CD8-positive, alpha-beta memory T cell (primary cell): ENCODE data around the gene ARID5B. TPM values are rescaled to one million over a fixed set of nuclear protein-coding genes. Genes with fewer than 3 reads are reported as not detected.

Experiments
- CTCF ChIA-PET: fragments of 350-600 bp; sonication (Branson Sonifier 250); formaldehyde crosslinking; loops from one replicate; lab custom pipeline; 2021; ENCODE audit warnings: antibody characterized with exemption; lab: Charles Lee
- POLR2A ChIA-PET: fragments of 350-600 bp; sonication (Branson Sonifier 250); formaldehyde crosslinking; loops from one replicate; lab custom pipeline; 2021; ENCODE audit warnings: antibody characterized with exemption; lab: Charles Lee
- DNase-seq, 5 donors: peaks; one replicate each; pipeline versions ENCODE4 v3.0.0 to v3.0.0-alpha.2; 2020 to 2022; ENCODE audit warnings: mixed read lengths in 1 of 5
- H3K27ac ChIP-seq: one replicate; pipeline ENCODE4 v1.7.0; 2013; ENCODE audit warnings: low read depth, mild to moderate bottlenecking, low read length, moderate library complexity
- H3K27me3 ChIP-seq: 2 replicates; pipeline ENCODE4 v1.7.0; 2013; ENCODE audit warnings: low read length, mild to moderate bottlenecking; ENCODE audit not compliant: insufficient read depth, poor library complexity, severe bottlenecking
- H3K36me3 ChIP-seq: 2 replicates; pipeline ENCODE4 v1.7.0; 2013; ENCODE audit warnings: mild to moderate bottlenecking, low read length, moderate library complexity; ENCODE audit not compliant: insufficient read depth
- H3K4me1 ChIP-seq: 2 replicates; pipeline ENCODE4 v1.7.0; 2013; ENCODE audit warnings: mild to moderate bottlenecking, low read length, moderate library complexity; ENCODE audit not compliant: insufficient read depth
- H3K4me3 ChIP-seq: 2 replicates; pipeline ENCODE4 v1.7.0; 2013; ENCODE audit warnings: mild to moderate bottlenecking, low read length
- H3K9me3 ChIP-seq: 2 replicates; pipeline ENCODE4 v1.7.0; 2013; ENCODE audit warnings: mild to moderate bottlenecking, low read length
- H3K27ac Mint-ChIP-seq, 8 donors: one replicate each; pipeline ENCODE4 v1.8.0; 2020 to 2021; ENCODE audit warnings: mixed read lengths in 8 of 8, mild to moderate bottlenecking in 6 of 8, inconsistent platforms in 3 of 8, moderate library complexity in 3 of 8
- H3K27me3 Mint-ChIP-seq, 2 donors: one replicate each; pipeline ENCODE4 v1.8.0; 2020 to 2021; ENCODE audit warnings: mixed read lengths in 2 of 2, mild to moderate bottlenecking in 1 of 2, moderate library complexity in 1 of 2
- H3K36me3 Mint-ChIP-seq, 3 donors: one replicate each; pipeline ENCODE4 v1.8.0; 2020 to 2021; ENCODE audit warnings: mixed read lengths in 3 of 3, inconsistent platforms in 1 of 3, mild to moderate bottlenecking in 1 of 3
- H3K4me1 Mint-ChIP-seq, 3 donors: one replicate each; pipeline ENCODE4 v1.8.0; 2020 to 2021; ENCODE audit warnings: mixed read lengths in 3 of 3, inconsistent platforms in 1 of 3, mild to moderate bottlenecking in 1 of 3
- H3K4me3 Mint-ChIP-seq, 7 donors: one replicate each; pipeline ENCODE4 v1.8.0; 2020 to 2021; ENCODE audit warnings: mixed read lengths in 7 of 7, mild to moderate bottlenecking in 6 of 7, moderate library complexity in 4 of 7, inconsistent platforms in 2 of 7
- H3K9me3 Mint-ChIP-seq, 5 donors: one replicate each; pipeline ENCODE4 v1.8.0; 2020 to 2022; ENCODE audit warnings: mixed read lengths in 5 of 5, mild to moderate bottlenecking in 3 of 5, moderate library complexity in 2 of 5, inconsistent platforms in 1 of 5
- polyA plus RNA-seq: library from polyadenylated mRNA; unstranded; fragments of 300-500 nt; fragmentation: Illumina TruSeq; gene quantifications from one replicate; pipeline ENCODE4 v1.2.3, GENCODE V29; 2021
- total RNA-seq, 2 experiments: library from RNA; stranded (reverse); gene quantifications; one replicate each; pipeline ENCODE4 v1.2.3, GENCODE V29; 2021

The ARID5B gene
- total and polyA plus RNA-seq, 3 experiments from 2014 or later = 37.1 to 48.7 (median 38.4) TPM

DNA sequence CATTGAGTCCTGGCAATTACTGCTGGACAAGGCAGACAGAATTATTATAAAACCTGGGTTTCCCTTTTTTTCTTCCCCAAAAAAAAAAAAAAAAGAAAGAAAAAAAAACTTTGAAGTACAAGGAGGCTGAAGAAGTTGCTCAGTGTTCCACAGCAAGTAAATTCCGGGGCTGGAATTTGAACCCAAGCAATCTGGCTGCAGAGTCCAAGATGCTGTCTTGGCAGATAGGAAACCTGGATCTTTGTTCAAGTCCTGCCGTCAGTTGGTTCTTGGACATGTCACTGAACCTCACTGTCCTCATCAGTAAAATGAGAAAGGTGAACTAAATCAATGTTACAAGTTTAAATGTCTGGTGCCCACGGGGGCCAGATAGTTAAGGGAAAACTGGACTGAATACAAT, 35.3 kb downstream of the ARID5B start:
- CTCF ChIA-PET = interaction anchor here (0.9 to 3.0 kb wide), 3 partner anchors 8 to 40 kb away, joined by 3 to 19 read pairs (median 4); partner anchors contain the start of gene ARID5B

DNA sequence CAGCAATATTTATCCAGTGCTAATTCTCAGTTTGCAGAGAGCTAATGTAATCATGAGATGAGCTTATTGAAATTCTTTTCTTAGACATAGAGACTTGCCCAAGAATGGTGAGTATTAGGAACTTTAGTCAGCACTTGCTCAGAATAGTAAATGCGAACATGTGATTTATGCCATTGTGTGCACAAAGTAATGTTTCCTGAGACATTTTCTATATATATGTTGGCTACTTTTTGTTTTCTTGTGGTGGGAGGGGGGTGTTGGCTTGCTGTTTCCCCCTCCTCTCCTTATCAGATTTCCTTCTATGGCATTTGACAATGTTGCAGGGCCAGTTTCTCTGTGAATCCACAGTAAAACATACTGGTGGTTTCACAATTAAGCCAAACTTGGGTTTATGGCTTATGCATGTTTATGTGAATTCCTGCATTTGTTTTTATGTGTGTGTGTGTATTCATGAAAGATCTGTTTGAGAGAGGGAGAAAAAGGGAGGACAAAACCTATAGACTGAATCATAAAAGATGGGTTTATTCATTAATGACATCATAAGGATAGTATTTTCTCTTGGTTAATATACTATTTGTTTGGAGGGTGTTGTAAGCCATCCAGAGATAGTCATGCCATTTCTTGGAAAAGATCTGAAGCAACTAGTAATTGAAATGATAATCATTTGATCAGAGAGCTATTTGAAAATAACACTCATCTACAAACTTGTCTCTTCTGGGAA, 36.3 kb downstream of the ARID5B start:
- Histone ChIP-seq H3K36me3 (no peaks in the 10 kb centered on the region), H3K27ac (no peak overlapping the region), H3K4me3 (no peak overlapping the region), H3K9me3 (no peaks in the 10 kb centered on the region), H3K27me3 (no peaks in the 10 kb centered on the region), H3K4me1 (peaks cover 71% of the 10 kb centered on the region)
- Mint-ChIP-seq H3K9me3 (no peaks in the 10 kb centered on the region), H3K4me3 (peak overlapping the region in 6 of 7 donors; percentile 6 to 70 (median 36)), H3K27me3 (no peaks in the 10 kb centered on the region), H3K4me1 (peaks cover 74 to 93% (median 85%) of the 10 kb centered on the region in 3 donors), H3K27ac (peak overlapping the region; percentile 2 to 94 (median 80)), H3K36me3 (peaks cover 0 to 25% (median 6%) of the 10 kb centered on the region in 3 donors)
- DNase-seq = no peak
- ChIA-PET POLR2A (interaction anchor here (1.0 kb wide), 1 partner anchor 35 kb away, joined by 11 read pairs; no protein-coding TSS in a partner anchor), CTCF (interaction anchor here (0.9 to 3.0 kb wide), 4 partner anchors 9 to 41 kb away, joined by 3 to 19 read pairs (median 6); partner anchors contain the start of gene ARID5B)

More for the DNA sequence above, 35.3 kb downstream of the ARID5B start:
- H3K27me3 ChIP-seq = no peaks in the 10 kb centered on the region
- DNase-seq = no peak
- H3K4me1 ChIP-seq = peaks cover 66% of the 10 kb centered on the region
- Mint-ChIP-seq H3K9me3 (no peaks in the 10 kb centered on the region), H3K36me3 (peaks cover 0 to 28% (median 6%) of the 10 kb centered on the region in 3 donors), H3K27me3 (no peaks in the 10 kb centered on the region), H3K4me3 (peak overlapping the region in 1 of 7 donors; percentile 32), H3K4me1 (peaks cover 67 to 93% (median 85%) of the 10 kb centered on the region in 3 donors), H3K27ac (peak overlapping the region in 7 of 8 donors; percentile 2 to 88 (median 76))
- H3K9me3 ChIP-seq = no peaks in the 10 kb centered on the region
- no peak overlapping the region for H3K4me3 ChIP-seq
- H3K27ac ChIP-seq = no peak overlapping the region
- no peaks in the 10 kb centered on the region for H3K36me3 ChIP-seq
- POLR2A ChIA-PET = no interaction called here

DNA sequence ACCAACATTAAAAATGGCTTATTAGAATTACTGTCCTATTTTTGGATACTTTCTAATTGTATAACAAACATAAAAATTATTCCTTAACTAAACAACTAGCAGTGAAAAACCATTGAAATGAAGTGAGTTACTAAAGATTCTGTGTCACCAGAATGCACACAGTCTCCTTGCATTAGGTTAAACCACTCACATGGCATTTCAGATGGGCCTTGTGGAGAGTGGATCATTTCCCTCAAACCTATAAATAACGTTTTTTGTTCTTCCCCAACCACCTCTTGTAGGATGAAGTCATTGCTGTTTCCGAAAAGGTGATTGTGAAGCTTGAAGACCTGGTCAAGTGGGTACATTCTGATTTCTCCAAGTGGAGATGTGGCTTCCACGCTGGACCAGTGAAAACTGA, 38.4 kb downstream of the ARID5B start:
- Mint-ChIP-seq H3K4me1 (peaks cover 70 to 95% (median 87%) of the 10 kb centered on the region in 3 donors), H3K4me3 (peak overlapping the region in 6 of 7 donors; percentile 20 to 52 (median 39)), H3K9me3 (no peaks in the 10 kb centered on the region), H3K36me3 (peaks cover 0 to 29% (median 4%) of the 10 kb centered on the region in 3 donors), H3K27ac (peak overlapping the region in 7 of 8 donors; percentile 26 to 93 (median 47)), H3K27me3 (no peaks in the 10 kb centered on the region)
- no peaks in the 10 kb centered on the region for H3K9me3 ChIP-seq
- H3K27ac ChIP-seq = no peak overlapping the region
- H3K27me3 ChIP-seq = no peaks in the 10 kb centered on the region
- POLR2A ChIA-PET = interaction anchor here (1.0 to 1.4 kb wide), 2 partner anchors 25 to 40 kb away, joined by 4 read pairs; no protein-coding TSS in a partner anchor
- H3K36me3 ChIP-seq = no peaks in the 10 kb centered on the region
- CTCF ChIA-PET = interaction anchor here (1.1 to 2.9 kb wide), 3 partner anchors 34 to 99 kb away, joined by 4 to 9 read pairs (median 4); no protein-coding TSS in a partner anchor
- DNase-seq = no peak
- peaks cover 75% of the 10 kb centered on the region for H3K4me1 ChIP-seq
- no peak overlapping the region for H3K4me3 ChIP-seq

DNA sequence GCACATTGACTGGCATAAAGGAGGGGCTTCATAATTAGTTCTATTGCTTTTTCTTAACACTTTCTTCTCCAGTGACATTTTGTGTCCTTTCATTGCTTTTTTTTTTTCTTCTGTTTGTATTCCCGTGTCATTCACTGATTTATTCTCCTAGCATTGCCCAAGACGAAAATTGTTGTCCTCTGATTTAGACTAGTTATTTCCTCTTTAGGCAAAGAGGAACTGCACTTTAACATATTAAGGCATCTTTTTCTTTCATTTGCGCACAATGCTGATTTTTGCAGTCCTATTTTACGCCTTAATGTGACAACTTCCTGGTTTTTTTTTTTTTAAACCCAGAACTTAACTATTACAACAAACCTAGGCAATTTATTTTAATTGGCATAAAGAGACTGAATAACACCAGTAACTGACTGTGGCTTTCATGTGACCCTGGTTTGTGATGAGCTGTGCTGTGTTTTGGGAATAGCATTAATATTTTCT, 39.7 kb downstream of the ARID5B start:
- no peak for DNase-seq
- CTCF ChIA-PET = interaction anchor here (1.0 to 2.2 kb wide), 2 partner anchors 43 to 108 kb away, joined by 3 to 5 read pairs; no protein-coding TSS in a partner anchor
- peaks cover 75% of the 10 kb centered on the region for H3K4me1 ChIP-seq

DNA sequence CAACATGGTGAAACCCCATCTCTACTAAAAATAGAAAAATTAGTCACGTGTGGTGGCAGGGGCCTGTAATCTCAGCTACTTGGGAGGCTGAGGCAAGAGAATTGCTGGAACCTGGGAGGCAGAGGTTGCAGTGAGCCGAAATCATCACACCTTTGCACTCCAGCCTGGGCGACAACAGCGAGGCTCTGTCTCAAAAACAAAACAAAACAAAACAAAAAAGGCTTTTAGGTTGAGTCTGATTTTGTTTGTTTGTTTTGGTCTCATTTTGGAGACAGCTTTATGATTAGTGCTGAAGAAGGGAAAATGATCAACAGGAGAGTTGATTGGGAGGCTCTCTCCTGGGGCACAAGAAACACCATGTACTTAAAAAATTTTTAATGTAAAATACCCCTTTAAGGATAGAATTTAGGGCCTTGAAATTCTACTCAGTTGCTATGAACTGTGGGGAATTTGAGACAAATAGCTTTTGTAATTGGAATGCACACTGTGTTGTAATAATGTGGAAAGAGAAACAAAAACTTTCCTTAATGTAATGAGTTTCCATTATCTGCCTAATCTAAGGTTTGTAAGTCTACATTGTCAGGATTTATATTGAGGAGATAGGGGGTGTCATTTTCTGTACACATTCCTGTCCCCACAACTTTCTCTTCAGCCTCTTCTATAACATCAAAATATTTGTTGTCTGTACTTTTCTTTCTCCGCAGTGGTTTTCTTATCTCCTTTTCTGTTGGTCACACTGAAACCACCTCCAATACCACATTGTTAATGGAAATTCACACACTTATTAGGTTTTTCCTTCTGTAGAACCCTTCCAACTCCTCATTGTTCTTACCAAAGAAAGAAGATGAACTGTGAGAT, 41.3 kb downstream of the ARID5B start:
- Mint-ChIP-seq H3K4me1 (peaks cover 64 to 82% (median 72%) of the 10 kb centered on the region in 3 donors), H3K27me3 (no peaks in the 10 kb centered on the region), H3K27ac (peak overlapping the region; percentile 85 to 98 (median 94)), H3K36me3 (peaks cover 0 to 41% (median 4%) of the 10 kb centered on the region in 3 donors), H3K9me3 (no peaks in the 10 kb centered on the region), H3K4me3 (peak overlapping the region; percentile 45 to 86 (median 80))
- peak overlapping the region; percentile 10 for H3K4me3 ChIP-seq
- H3K4me1 ChIP-seq = peaks cover 64% of the 10 kb centered on the region
- H3K27me3 ChIP-seq = no peaks in the 10 kb centered on the region
- ChIA-PET CTCF (interaction anchor here (0.7 to 4.0 kb wide), 8 partner anchors 8 to 302 kb away, joined by 3 to 16 read pairs (median 4); partner anchors contain the start of gene ARID5B), POLR2A (interaction anchor here (0.6 to 3.1 kb wide), 12 partner anchors 19 to 1195 kb away, joined by 3 to 13 read pairs (median 4); partner anchors contain the start of gene ARID5B)
- H3K27ac ChIP-seq = peak overlapping the region; percentile 59
- H3K36me3 ChIP-seq = peaks cover 5% of the 10 kb centered on the region
- peak in 1 of 5 donors; percentile 32 for DNase-seq
- H3K9me3 ChIP-seq = no peaks in the 10 kb centered on the region

More for the DNA sequence above, 39.7 kb downstream of the ARID5B start:
- Histone ChIP-seq H3K9me3 (no peaks in the 10 kb centered on the region), H3K27ac (no peak overlapping the region), H3K4me3 (no peak overlapping the region), H3K27me3 (no peaks in the 10 kb centered on the region), H3K36me3 (no peaks in the 10 kb centered on the region)
- POLR2A ChIA-PET = interaction anchor here (0.7 to 3.1 kb wide), 3 partner anchors 38 to 1442 kb away, joined by 3 to 13 read pairs (median 7); no protein-coding TSS in a partner anchor
- Mint-ChIP-seq H3K36me3 (peaks cover 0 to 31% (median 4%) of the 10 kb centered on the region in 3 donors), H3K9me3 (no peaks in the 10 kb centered on the region), H3K27me3 (no peaks in the 10 kb centered on the region), H3K27ac (peak overlapping the region; percentile 58 to 98 (median 94)), H3K4me3 (peak overlapping the region; percentile 18 to 86 (median 60)), H3K4me1 (peaks cover 74 to 95% (median 85%) of the 10 kb centered on the region in 3 donors)

DNA sequence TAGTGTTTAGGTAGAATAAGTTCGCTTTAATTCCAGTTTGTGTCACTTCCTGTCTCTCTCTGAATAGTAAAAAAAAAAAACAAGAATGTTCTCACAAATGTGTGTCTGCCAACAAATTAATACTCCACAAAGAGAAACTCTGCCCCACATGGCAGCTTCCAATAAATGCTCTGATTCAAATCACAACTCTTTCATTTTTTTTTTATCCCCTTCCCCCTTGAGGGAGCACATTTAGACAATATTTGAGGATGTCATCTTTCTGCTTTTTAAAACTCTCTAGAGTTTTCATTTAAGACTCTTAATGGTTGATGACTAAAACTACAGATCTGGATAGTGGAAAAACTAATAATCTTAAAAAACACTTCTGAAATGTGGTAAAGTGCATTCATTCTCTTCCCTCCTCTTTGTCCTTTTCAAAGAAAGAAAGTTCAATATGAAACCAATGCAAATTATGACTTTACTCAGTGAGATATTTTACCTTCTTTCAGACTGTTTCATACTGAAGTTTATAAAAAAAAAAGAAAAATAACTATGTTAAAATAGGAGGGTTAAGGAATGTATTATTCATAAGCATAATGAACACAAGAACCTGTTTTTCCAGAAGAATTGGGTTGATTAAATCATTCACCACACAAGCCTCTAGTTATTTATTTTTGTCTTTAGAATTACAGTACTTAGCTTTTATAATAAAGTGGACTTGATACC, 42.3 kb downstream of the ARID5B start:
- peak overlapping the region; percentile 45 to 86 (median 80) for H3K4me3 Mint-ChIP-seq
- Histone ChIP-seq H3K27me3 (no peaks in the 10 kb centered on the region), H3K27ac (peak overlapping the region; percentile 59), H3K9me3 (no peaks in the 10 kb centered on the region), H3K4me1 (peaks cover 54% of the 10 kb centered on the region), H3K4me3 (peak overlapping the region; percentile 10), H3K36me3 (peaks cover 6% of the 10 kb centered on the region)
- peaks cover 0 to 48% (median 4%) of the 10 kb centered on the region in 3 donors for H3K36me3 Mint-ChIP-seq
- peaks cover 54 to 73% (median 62%) of the 10 kb centered on the region in 3 donors for H3K4me1 Mint-ChIP-seq
- no peaks in the 10 kb centered on the region for H3K27me3 Mint-ChIP-seq
- POLR2A ChIA-PET = interaction anchor here (0.6 to 3.1 kb wide), 10 partner anchors 18 to 1196 kb away, joined by 3 to 13 read pairs (median 6); partner anchors contain the start of gene ARID5B
- H3K27ac Mint-ChIP-seq = peak overlapping the region; percentile 85 to 98 (median 94)
- H3K9me3 Mint-ChIP-seq = no peaks in the 10 kb centered on the region
- DNase-seq = peak in 1 of 5 donors; percentile 42
- CTCF ChIA-PET = interaction anchor here (0.7 to 4.0 kb wide), 8 partner anchors 9 to 301 kb away, joined by 3 to 16 read pairs (median 4); partner anchors contain the start of gene ARID5B
